ENCODE results near the gene IARS1.

DNA sequence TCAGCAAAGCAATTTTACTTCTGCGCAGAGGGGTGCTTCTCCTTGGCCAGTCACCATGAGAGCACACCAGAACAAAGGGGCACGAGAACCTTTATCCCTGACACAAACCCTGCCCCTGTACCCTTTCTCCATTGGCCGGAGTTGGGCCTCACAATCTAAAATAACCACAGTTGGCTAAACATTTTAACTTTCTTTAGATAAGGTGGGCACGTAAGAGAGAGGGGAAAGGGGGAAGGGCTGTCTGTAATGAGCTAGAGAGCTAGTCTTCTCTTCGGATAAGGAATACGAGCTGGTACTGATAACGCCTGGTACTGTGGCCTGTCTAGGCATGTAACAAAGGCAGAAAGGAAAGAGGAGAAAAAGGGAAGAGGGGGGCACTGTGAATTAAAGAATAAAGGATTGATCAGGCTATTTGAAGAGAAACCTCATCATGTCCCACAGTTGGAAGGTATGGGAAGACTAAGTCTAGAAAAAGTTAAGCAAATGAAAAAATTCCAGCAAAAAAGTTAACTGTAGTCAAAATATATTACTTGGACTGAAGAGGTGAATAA is 1.8 kb upstream of the IARS1 start:
- TF ChIP-seq, protein P1, sequence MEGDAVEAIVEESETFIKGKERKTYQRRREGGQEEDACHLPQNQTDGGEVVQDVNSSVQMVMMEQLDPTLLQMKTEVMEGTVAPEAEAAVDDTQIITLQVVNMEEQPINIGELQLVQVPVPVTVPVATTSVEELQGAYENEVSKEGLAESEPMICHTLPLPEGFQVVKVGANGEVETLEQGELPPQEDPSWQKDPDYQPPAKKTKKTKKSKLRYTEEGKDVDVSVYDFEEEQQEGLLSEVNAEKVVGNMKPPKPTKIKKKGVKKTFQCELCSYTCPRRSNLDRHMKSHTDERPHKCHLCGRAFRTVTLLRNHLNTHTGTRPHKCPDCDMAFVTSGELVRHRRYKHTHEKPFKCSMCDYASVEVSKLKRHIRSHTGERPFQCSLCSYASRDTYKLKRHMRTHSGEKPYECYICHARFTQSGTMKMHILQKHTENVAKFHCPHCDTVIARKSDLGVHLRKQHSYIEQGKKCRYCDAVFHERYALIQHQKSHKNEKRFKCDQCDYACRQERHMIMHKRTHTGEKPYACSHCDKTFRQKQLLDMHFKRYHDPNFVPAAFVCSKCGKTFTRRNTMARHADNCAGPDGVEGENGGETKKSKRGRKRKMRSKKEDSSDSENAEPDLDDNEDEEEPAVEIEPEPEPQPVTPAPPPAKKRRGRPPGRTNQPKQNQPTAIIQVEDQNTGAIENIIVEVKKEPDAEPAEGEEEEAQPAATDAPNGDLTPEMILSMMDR (IDR thresholded peaks at IDR 0.05) = no peak
- TF ChIP-seq EZH2 (IDR thresholded peaks at IDR 0.05) (no peak), EZH2phosphoT487 (IDR thresholded peaks at IDR 0.05) (no peak)
